ENCODE results near the gene ASH1L. TPM values are rescaled to one million over a fixed set of nuclear protein-coding genes. Genes with fewer than 3 reads are reported as not detected.
"Not testable (repeated sequence)": the region's sequence is repeated elsewhere in the genome, so short reads cannot be mapped to it uniquely, and the experiment has no call there.

The ASH1L gene
- total RNA-seq, 1 donor, result 59.8 TPM

GRCh38 chr1:155455588-155456195 is 106.9 kb downstream of the ASH1L start:
- no peak overlapping the region for H3K4me3 ChIP-seq (ENCODE audit: low read length)
- no peaks in the 10 kb centered on the region for H3K27me3 ChIP-seq (ENCODE audit: insufficient read depth, low read length)
- H3K4me1 ChIP-seq (ENCODE audit: insufficient read depth, low read length), result no peaks in the 10 kb centered on the region

GRCh38 chr1:155454096-155454495 is 108.5 kb downstream of the ASH1L start:
- Histone ChIP-seq H3K4me3 (ENCODE audit: low read length) (no peak overlapping the region), H3K27me3 (ENCODE audit: insufficient read depth, low read length) (no peaks in the 10 kb centered on the region), H3K9me3 (ENCODE audit: low read depth, low read length) (no peaks in the 10 kb centered on the region), H3K4me1 (ENCODE audit: insufficient read depth, low read length) (no peaks in the 10 kb centered on the region)

More at GRCh38 chr1:155455588-155456195, 106.9 kb downstream of the ASH1L start:
- no peaks in the 10 kb centered on the region for H3K9me3 ChIP-seq (ENCODE audit: low read depth, low read length)

- Histone ChIP-seq H3K27me3 (ENCODE audit: insufficient read depth, low read length) (no peaks in the 10 kb centered on the region), H3K4me3 (ENCODE audit: low read length) (no peak overlapping the region), H3K9me3 (ENCODE audit: low read depth, low read length) (no peaks in the 10 kb centered on the region), H3K4me1 (ENCODE audit: insufficient read depth, low read length) (no peaks in the 10 kb centered on the region)
These were observed 109.5 kb downstream of the ASH1L start for GRCh38 chr1:155453141-155453540.

DNA sequence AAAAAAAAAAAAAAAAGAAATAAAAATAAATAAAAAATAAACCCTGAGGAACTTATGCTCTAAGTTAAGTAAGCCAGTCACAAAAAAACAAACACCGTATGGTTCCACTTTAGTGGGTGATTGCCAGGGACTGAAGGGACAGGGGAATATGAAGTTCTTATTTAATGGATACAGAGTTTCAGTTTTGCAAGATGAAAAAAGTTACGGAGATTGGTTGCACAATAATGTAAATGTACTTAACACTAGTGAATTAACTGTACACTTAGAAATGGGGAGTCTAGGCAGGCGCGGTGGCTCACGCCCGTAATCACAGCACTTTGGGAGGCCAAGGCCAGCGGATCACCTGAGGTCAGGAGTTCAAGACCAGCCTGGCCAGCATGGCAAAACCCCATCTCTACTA is 111.4 kb downstream of the ASH1L start:
- Histone ChIP-seq H3K27me3 (ENCODE audit: insufficient read depth, low read length) (no peaks in the 10 kb centered on the region), H3K4me1 (ENCODE audit: insufficient read depth, low read length) (no peaks in the 10 kb centered on the region), H3K9me3 (ENCODE audit: low read depth, low read length) (no peaks in the 10 kb centered on the region), H3K4me3 (ENCODE audit: low read length) (no peak overlapping the region)

GRCh38 chr1:155442431-155442830 is 120.2 kb downstream of the ASH1L start:
- not testable (repeated sequence) for H3K4me1 ChIP-seq (ENCODE audit: insufficient read depth, low read length); H3K9me3 ChIP-seq (ENCODE audit: low read depth, low read length); H3K4me3 ChIP-seq (ENCODE audit: low read length); H3K27me3 ChIP-seq (ENCODE audit: insufficient read depth, low read length)

DNA sequence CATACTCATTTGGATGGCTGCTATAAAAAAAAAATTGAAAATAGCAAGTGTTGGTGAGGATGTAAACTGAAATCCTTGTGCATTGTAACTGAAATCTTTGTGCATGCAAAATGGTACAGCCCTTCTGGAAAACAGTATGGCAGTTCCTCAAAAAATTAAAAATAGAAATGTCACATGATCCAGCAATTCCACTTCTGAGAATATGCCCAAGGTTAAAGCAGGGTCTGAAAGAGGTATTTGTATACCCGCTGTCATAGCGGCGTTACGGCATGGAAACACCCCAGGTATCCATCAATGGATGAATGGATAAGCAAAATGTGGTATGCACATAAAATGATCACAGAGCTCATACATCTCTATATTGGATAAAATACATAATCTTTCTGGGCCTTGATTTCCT is 125.2 kb downstream of the ASH1L start:
- H3K4me3 ChIP-seq (ENCODE audit: low read length), result no peak overlapping the region

DNA sequence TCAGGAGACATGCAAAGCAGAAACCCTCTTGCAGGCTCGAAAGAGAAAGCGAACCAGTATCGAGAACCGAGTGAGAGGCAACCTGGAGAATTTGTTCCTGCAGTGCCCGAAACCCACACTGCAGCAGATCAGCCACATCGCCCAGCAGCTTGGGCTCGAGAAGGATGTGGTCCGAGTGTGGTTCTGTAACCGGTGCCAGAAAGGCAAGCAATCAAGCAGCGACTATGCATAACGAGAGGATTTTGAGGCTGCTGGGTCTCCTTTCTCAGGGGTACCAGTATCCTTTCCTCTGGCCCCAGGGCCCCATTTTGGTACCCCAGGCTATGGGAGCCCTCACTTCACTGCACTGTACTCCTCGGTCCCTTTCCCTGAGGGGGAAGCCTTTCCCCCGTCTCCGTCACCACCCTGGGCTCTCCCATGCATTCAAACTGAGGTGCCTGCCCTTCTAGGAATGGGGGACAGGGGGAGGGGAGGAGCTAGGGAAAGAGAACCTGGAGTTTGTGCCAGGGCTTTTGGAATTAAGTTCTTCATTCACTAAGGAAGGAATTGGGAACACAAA is 128.7 kb downstream of the ASH1L start:
- H3K4me1 ChIP-seq (ENCODE audit: insufficient read depth, low read length); H3K27me3 ChIP-seq (ENCODE audit: insufficient read depth, low read length); H3K9me3 ChIP-seq (ENCODE audit: low read depth, low read length); H3K4me3 ChIP-seq (ENCODE audit: low read length): not testable (repeated sequence)

More for the DNA sequence above, 125.2 kb downstream of the ASH1L start:
- H3K4me1 ChIP-seq (ENCODE audit: insufficient read depth, low read length), result no peaks in the 10 kb centered on the region
- no peaks in the 10 kb centered on the region for H3K27me3 ChIP-seq (ENCODE audit: insufficient read depth, low read length)
- no peaks in the 10 kb centered on the region for H3K9me3 ChIP-seq (ENCODE audit: low read depth, low read length)

DNA sequence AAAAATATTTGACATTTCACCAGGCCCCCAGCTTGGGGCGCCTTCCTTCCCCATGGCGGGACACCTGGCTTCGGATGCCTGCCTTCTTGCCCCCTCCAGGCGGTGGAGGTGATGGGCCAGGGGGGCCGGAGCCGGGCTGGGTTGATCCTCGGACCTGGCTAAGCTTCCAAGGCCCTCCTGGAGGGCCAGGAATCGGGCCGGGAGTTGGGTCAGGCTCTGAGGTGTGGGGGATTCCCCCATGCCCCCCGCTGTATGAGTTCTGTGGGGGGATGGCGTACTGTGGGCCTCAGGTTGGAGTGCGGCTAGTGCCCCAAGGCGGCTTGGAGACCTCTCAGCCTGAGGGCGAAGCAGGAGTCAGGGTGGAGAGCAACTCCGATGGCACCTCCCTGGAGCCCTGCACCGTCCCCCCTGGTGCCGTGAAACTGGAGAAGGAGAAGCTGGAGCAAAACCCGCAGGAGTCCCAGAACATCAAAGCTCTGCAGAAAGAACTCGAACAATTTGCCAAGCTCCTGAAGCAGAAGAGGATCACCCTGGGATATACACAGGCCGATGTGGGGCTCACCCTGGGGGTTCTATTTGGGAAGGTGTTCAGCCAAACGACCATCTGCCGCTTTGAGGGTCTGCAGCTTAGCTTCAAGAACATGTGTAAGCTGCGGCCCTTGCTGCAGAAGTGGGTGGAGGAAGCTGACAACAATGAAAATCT is 129.3 kb downstream of the ASH1L start:
- not testable (repeated sequence) for H3K4me3 ChIP-seq (ENCODE audit: low read length); H3K4me1 ChIP-seq (ENCODE audit: insufficient read depth, low read length); H3K9me3 ChIP-seq (ENCODE audit: low read depth, low read length); H3K27me3 ChIP-seq (ENCODE audit: insufficient read depth, low read length)

GRCh38 chr1:155424091-155424490 is 138.5 kb downstream of the ASH1L start:
- Histone ChIP-seq H3K4me3 (ENCODE audit: low read length) (no peak overlapping the region), H3K27me3 (ENCODE audit: insufficient read depth, low read length) (no peaks in the 10 kb centered on the region), H3K4me1 (ENCODE audit: insufficient read depth, low read length) (no peaks in the 10 kb centered on the region), H3K9me3 (ENCODE audit: low read depth, low read length) (no peaks in the 10 kb centered on the region)

DNA sequence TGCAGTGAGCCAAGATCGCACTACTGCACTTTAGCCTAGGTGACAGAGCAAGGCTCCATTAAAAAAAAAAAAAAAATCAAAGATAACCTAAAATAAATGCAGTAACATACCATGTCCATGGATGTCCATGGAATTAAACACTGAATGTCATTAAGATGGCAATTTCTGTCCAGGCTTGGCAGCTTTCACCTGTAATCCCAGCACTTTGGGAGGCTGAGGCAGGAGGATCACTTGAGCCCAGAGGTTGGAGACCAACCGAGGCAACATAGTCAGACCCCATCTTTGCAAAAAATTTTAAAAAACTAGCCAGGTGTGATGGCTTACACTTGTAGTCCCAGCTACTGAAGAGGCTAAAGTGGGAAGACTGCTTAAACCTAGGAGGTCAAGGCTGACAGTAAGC is 141.8 kb downstream of the ASH1L start:
- no peaks in the 10 kb centered on the region for H3K4me1 ChIP-seq (ENCODE audit: insufficient read depth, low read length)
- H3K9me3 ChIP-seq (ENCODE audit: low read depth, low read length), result no peaks in the 10 kb centered on the region
- no peaks in the 10 kb centered on the region for H3K27me3 ChIP-seq (ENCODE audit: insufficient read depth, low read length)
- H3K4me3 ChIP-seq (ENCODE audit: low read length), result no peak overlapping the region

- H3K27me3 ChIP-seq (ENCODE audit: insufficient read depth, low read length); H3K4me3 ChIP-seq (ENCODE audit: low read length); H3K4me1 ChIP-seq (ENCODE audit: insufficient read depth, low read length); H3K9me3 ChIP-seq (ENCODE audit: low read depth, low read length): not testable (repeated sequence)
These were observed 150.8 kb downstream of the ASH1L start for GRCh38 chr1:155411840-155412239.

GRCh38 chr1:155410931-155411330 is 151.7 kb downstream of the ASH1L start:
- no peaks in the 10 kb centered on the region for H3K27me3 ChIP-seq (ENCODE audit: insufficient read depth, low read length)
- H3K4me1 ChIP-seq (ENCODE audit: insufficient read depth, low read length), result no peaks in the 10 kb centered on the region
- no peaks in the 10 kb centered on the region for H3K9me3 ChIP-seq (ENCODE audit: low read depth, low read length)
- no peak overlapping the region for H3K4me3 ChIP-seq (ENCODE audit: low read length)

DNA sequence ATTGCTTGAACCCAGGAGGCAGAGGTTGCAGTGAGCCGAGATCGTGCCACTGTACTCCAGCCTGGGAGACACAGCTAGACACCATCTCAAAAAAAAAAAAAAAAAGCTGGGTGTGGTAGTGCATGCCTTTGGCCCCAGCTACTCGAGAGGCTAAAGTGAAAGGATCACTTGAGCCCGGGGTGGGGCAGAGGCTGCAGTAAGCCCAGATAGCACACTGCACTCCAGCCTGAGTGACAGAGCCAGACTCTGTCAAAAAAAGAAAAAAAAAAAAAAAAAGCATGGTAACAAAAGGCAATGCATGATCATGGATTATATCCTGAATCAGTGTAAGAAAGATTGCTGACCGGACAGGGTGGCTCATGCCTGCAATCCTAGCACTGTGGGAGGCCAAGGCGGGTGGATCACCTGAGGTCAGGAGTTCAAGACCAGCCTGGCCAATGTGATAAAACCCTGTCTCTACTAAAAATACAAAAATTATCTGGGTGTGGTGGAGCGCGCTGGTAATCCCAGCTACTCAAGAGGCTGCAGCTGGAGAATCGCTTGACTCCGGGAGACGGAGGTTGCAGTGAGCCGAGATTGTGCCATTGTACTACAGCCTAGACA is 165.6 kb downstream of the ASH1L start:
- no peak overlapping the region for H3K4me3 ChIP-seq (ENCODE audit: low read length)
- no peaks in the 10 kb centered on the region for H3K27me3 ChIP-seq (ENCODE audit: insufficient read depth, low read length)
- no peaks in the 10 kb centered on the region for H3K9me3 ChIP-seq (ENCODE audit: low read depth, low read length)
- peaks cover 11% of the 10 kb centered on the region for H3K4me1 ChIP-seq (ENCODE audit: insufficient read depth, low read length)

- Histone ChIP-seq H3K4me3 (ENCODE audit: low read length) (no peak overlapping the region), H3K9me3 (ENCODE audit: low read depth, low read length) (no peaks in the 10 kb centered on the region), H3K4me1 (ENCODE audit: insufficient read depth, low read length) (no peaks in the 10 kb centered on the region), H3K27me3 (ENCODE audit: insufficient read depth, low read length) (no peaks in the 10 kb centered on the region)
These were observed 169.6 kb downstream of the ASH1L start for GRCh38 chr1:155392898-155393411.

GRCh38 chr1:155389826-155390225 is 172.8 kb downstream of the ASH1L start:
- H3K9me3 ChIP-seq (ENCODE audit: low read depth, low read length), result no peaks in the 10 kb centered on the region

More at GRCh38 chr1:155389826-155390225, 172.8 kb downstream of the ASH1L start:
- H3K4me3 ChIP-seq (ENCODE audit: low read length), result no peak overlapping the region
- no peaks in the 10 kb centered on the region for H3K4me1 ChIP-seq (ENCODE audit: insufficient read depth, low read length)
- H3K27me3 ChIP-seq (ENCODE audit: insufficient read depth, low read length), result no peaks in the 10 kb centered on the region
